Central memory CD4-positive, alpha-beta T cell (primary cell): ENCODE data around the gene FOXP1.
"Not testable (repeated sequence)": the region's sequence is repeated elsewhere in the genome, so short reads cannot be mapped to it uniquely, and the experiment has no call there.

Source experiments
- DNase-seq: peaks from one replicate; pipeline ENCODE4 v3.0.0; 2022

Gene FOXP1

GRCh38 chr3:71045917-71046282 is 537.6 kb downstream of the FOXP1 start:
- no peak for DNase-seq

- DNase-seq = no peak
These were observed 538.2 kb downstream of the FOXP1 start for GRCh38 chr3:71045212-71045916.

GRCh38 chr3:71042759-71043158 is 540.8 kb downstream of the FOXP1 start:
- DNase-seq = no peak

- DNase-seq = no peak
These were observed 542.2 kb downstream of the FOXP1 start for GRCh38 chr3:71041371-71041770.

GRCh38 chr3:71039332-71039731 is 544.2 kb downstream of the FOXP1 start:
- peak; percentile 39 for DNase-seq

- no peak for DNase-seq
These were observed 545.8 kb downstream of the FOXP1 start for GRCh38 chr3:71037775-71038174.

- DNase-seq = no peak
These were observed 547.6 kb downstream of the FOXP1 start for GRCh38 chr3:71035886-71036285.

- DNase-seq = no peak
These were observed 548.2 kb downstream of the FOXP1 start for GRCh38 chr3:71035314-71035713.

- DNase-seq = no peak
These were observed 549.8 kb downstream of the FOXP1 start for GRCh38 chr3:71033681-71034220.

- peak; percentile 23 for DNase-seq
These were observed 551.5 kb downstream of the FOXP1 start for GRCh38 chr3:71031914-71032521.

GRCh38 chr3:71031181-71031580 is 552.3 kb downstream of the FOXP1 start:
- no peak for DNase-seq

- no peak for DNase-seq
These were observed 552.8 kb downstream of the FOXP1 start for GRCh38 chr3:71030748-71031147.

- no peak for DNase-seq
These were observed 553.8 kb downstream of the FOXP1 start for GRCh38 chr3:71029770-71030169.

- DNase-seq = no peak
These were observed 554.7 kb downstream of the FOXP1 start for GRCh38 chr3:71028802-71029201.

GRCh38 chr3:71028184-71028583 is 555.3 kb downstream of the FOXP1 start:
- no peak for DNase-seq

GRCh38 chr3:71026634-71027578 is 556.6 kb downstream of the FOXP1 start:
- no peak for DNase-seq

GRCh38 chr3:71025516-71025915 is 558.0 kb downstream of the FOXP1 start:
- no peak for DNase-seq

GRCh38 chr3:71025010-71025409 is 558.5 kb downstream of the FOXP1 start:
- no peak for DNase-seq

GRCh38 chr3:71022551-71023335 is 560.8 kb downstream of the FOXP1 start:
- DNase-seq = no peak

- no peak for DNase-seq
These were observed 564.7 kb downstream of the FOXP1 start for GRCh38 chr3:71018799-71019198.

- no peak for DNase-seq
These were observed 567.2 kb downstream of the FOXP1 start for GRCh38 chr3:71016178-71016845.

- DNase-seq = not testable (repeated sequence)
These were observed 568.9 kb downstream of the FOXP1 start for GRCh38 chr3:71014616-71015015.
